IPS DF 4.7 (cell line): ENCODE data around the gene ZSWIM9.

Experiments used
- DNase-seq: peaks from one replicate; pipeline ENCODE4 v3.0.0-alpha.2; 2013; ENCODE audit warnings: low spot score; ENCODE audit errors: extremely low read depth

ZSWIM9 gene

DNA sequence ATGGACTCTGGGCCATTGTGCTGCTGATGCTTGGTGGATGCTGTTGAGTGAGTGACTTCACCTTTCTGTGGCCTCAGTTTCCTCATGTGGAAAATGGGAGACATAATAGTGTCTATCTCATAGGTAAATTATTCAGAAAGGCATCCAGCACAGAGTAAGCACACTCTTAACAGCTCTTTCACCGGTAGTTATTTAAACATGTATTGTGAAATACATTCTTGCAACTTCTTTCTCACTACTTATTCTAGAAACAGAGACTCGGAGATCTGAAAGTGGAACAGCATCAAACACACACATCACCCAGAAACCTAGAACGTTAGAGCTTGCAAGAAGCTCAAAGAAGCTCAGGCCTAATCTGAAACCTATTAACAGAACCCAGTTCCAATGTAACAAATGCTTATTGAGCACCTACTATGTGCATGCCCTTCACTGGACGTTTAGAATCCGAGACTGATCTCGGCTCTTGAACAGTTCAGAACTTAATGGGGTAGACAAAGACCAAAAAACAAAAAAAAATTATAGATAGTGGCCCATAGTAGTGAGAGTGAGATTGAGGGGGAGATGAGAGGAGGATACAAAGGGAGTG, 4.1 kb downstream of the ZSWIM9 start:
- no peak for DNase-seq

DNA sequence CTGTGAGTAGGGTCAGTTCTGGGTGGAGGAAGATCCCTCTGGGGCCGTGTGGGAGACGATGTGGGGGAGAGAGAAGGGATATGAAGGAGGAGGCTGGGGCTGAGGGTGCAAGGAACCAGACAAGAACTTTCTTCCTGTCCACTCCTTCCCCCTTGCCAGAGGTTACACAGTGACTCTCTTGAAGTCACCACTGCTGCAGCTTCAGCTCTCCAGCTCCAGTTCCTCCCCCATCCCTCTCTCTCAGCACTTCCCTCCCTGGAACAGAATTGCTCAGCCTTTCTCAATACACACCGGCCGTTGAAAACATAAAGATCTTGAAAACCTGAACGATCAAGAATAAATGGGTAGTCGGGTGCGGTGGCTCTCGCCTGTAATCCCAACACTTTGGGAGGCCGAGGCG, 5.1 kb downstream of the ZSWIM9 start:
- DNase-seq: no peak

DNA sequence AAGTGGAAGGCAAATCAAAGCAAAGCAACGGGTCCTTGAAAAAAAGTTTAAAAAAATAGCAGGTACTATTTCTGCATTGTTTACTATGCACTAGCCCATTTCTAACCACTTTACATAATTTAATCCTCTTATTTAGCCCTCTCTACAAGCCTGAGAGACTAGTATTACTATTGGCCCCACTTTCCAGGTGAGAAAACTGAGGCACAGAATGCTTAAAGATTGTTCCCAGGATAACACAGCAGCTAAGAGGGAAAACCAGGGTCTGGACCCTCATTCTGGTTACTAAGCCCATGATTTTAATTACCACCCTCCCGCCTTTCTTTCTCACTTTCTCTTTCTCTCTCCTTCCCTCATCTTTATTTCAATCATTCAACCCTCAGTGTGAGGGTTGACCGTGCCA, 5.7 kb downstream of the ZSWIM9 start:
- DNase-seq: no peak

DNA sequence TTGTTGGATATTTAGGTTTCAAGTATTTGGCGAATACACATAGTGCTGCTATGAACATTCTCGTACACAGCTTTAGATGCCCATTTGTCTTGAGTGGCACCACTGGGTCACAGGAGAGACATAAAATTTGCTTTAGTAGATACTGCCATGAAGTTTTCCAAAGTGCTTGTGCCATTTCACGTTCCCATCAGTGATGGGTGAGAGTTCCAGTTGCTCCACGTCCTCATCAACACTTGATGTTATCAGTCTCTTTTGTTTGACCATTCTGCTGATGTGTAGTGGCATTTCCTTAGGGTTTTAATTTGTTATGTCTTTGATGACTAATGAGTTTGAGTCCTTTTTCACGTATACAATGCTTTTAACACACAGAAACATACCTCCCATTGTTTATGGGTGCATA, 11.0 kb downstream of the ZSWIM9 start:
- no peak for DNase-seq

DNA sequence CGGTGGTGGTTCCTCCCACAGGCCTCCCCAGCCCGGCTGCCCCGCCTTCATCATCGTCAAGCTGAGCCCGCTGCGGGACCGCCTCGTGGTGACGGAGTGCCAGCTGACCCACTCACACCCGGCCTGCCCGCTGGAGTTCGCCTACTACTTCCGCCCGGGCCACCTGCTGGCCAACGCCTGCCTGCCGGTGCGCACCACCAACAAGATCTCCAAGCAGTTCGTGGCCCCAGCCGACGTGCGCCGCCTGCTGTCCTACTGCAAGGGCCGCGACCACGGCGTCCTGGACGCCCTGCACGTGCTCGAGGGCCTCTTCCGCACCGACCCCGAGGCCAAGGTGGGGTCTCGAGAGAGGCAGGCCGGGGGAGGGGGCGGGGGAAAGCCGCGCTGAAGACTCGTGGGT, 12.0 kb downstream of the ZSWIM9 start:
- DNase-seq: no peak

DNA sequence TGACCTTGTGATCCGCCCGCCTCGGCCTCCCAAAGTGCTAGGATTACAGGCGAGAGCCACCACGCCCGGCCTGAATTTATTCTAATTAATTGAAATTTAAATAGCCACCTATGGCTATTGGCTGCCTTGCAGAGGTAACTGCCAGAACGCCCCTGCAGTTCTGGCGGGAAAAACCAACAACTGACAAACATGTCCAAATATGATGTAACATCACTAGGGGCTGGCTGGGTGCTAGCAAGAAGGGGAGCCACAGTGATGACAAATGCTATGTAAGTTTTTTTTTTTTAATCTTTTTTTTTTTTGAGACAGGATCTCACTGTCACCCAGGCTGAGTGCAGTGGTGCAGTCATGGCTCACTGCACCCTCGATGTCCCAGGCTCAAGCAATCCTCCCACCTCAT, 12.9 kb downstream of the ZSWIM9 start:
- no peak for DNase-seq

DNA sequence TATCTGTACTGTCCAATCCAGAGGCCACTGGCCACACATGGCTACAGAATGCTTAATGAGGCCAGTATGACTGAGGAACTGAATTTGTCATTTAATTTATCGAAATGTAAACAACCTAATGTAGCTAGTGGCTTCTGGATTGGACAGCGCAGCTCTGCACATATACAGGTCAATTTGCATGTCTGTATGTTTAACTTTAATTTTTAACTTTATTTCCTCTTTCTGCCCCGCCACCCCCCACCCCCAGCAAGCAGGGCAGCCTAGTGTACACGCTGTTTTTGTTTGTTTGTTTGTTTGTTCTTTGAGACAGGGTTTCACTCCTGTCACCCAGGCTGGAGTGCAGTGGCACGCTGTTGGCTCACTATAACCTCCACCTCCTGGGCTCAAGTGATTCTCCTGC, 15.5 kb downstream of the ZSWIM9 start:
- DNase-seq: no peak

DNA sequence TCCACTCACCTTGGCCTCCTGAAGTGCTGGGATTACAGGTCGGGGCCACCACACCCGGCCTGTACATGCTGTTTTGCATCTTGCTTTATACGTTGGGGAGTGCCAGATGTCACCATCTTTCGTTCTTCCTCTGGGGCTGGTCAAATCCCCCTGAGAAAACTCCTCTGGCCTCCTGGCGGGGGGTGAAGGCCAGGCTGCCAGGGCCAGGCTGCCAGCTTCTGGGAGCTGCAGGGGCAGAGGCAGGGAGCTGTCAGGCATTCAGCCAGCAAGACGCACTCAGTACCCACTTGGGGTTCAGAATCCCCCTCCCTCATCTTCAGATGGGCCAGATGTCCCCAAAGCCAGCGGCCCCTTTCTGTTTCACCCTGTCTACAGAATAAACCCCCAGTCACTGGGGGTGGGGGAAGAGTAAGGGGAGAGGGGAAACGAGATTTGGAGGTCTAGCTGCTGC, 16.1 kb downstream of the ZSWIM9 start:
- DNase-seq: no peak

DNA sequence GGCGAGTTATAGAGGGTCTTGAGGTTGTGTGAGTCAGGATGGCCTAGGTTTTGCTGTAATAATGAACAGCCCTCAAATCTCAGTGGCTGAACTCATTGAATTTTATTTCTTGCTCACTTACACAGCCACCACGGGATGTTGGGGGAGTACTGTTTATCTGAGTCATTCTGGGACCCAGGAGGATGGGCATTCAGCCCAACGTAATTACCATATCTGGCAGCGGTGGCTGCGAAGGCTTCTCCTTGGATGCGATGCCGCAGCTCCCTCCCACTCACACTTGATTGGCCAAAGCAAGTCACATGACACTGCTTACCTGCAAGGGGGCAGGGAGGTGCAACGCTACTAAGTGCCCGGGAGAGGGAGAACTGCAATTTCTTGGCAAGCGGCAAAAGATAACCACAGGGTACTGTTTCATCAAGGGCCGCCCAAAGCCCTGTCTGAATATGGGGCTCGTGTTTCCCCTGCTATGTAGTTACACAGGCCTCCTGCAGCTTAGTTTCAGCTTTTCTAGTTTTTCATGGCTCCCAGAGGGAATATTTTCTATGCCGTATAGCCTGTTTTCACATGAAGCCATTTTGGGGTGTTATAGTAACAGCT, 19.9 kb downstream of the ZSWIM9 start:
- DNase-seq: peak; percentile 98

DNA sequence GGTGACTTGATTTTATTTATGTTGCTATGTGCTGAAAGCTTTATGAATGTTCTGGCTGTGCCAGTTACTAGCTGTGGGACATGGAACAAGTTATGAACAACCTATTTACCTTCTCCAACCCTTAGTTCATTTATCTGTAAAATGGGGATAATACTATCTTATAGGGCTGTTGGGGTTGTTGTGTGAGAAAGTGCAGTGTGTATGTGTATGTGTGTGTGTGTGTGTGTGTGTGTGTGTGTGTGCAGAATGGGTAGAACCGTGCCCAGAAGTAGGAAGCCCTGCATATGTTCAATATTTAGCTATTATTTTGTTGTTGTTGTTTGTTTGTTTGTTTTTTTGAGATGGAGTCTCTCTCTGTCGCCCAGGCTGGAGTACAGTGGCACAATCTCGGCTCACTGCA, 20.4 kb downstream of the ZSWIM9 start:
- no peak for DNase-seq

DNA sequence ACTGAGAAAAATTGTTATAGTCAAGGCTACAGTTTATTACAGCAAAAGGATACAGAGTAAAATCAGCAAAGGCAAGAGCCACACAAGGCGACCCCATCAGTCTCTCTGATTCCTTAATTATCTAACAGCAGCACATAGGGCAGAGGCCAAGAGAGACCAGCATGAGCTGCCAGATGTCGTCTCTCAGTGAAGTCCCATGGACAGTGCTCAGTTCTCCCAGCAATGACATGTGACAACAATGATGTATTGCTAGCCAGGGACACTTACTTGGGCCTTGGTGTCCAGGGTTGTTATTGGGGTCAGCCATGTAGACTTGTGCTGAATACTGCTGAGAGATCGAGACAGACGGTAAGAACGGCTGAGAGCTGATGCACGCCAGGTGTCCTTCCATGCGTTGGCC, 22.3 kb downstream of the ZSWIM9 start:
- DNase-seq: no peak

DNA sequence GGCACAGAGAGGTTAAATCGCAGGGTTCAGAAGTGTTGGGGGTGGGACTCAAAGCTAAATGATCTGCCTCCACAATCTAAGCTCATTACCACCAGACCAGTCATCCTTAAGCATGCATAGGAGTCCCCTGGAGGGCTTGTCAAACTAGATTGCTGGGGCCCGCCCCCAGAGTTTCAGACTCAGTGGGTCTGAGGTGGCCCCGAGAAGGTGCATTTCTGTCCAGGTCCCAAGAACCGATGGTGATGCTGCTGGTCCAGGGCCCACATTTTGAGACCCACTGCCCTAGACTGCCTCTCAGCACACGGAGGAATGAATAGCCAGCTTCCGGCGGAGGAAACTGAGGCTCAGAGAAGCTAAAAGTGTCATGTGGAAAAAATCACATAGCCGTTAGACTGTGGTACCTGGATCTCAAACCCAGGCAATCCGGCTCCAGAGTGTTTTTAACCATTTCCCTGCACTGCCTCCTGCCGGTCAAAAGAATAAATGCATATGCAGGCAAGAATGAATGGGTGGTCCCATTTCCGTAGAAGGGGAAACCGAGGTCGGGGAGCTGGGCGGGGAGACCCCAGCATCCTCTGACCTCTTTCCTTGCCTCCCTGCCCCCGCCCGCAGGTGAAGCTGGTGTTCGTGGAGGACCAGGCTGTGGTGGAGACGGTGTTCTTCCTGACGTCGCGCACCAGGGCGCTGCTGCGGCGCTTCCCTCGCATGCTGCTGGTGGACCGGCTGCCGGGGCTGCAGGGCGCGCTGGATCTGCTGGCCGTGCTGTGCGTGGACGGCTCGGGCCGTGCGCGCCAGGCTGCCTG, 23.8 kb downstream of the ZSWIM9 start:
- DNase-seq: no peak

DNA sequence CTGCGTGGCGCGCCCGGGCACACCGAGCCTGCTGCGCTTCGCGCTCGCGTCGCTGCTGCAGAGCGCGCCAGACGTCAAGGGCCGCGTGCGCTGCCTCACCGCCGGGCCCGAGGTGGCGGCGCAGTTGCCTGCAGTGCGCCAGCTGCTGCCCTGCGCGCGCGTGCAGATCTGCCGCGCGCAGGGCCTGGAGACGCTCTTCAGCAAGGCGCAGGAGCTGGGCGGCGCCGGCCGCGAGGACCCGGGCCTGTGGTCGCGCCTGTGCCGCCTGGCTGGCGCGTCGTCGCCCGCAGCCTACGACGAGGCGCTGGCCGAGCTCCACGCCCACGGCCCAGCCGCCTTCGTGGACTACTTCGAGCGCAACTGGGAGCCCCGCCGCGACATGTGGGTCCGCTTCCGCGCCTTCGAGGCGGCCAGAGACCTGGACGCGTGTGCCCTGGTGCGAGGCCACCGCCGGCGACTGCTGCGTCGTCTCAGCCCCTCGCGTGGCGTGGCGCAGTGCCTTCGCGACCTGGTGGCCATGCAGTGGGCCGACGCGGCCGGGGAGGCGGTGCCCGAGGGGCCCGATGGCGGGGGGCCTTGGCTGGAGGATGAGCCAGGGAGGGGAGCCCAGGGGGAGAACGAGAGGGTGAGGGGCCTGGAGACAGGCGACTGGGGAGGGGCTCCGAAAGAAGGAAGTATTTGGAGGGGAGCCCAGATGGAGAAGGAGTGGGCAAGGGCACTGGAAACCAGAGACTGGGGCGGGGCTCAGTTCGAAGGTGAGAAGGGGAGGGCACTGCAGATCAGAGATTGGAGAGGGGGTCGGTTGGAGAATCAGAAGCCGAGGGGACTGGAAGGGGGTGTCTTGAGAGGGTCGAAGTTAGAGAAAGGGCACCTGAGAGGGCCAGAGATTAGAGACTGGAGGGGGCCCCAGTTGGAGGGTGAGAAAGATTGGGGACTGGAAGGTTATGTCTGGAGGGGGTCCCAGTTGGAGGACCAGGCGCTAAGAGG, 24.7 kb downstream of the ZSWIM9 start:
- DNase-seq: no peak

DNA sequence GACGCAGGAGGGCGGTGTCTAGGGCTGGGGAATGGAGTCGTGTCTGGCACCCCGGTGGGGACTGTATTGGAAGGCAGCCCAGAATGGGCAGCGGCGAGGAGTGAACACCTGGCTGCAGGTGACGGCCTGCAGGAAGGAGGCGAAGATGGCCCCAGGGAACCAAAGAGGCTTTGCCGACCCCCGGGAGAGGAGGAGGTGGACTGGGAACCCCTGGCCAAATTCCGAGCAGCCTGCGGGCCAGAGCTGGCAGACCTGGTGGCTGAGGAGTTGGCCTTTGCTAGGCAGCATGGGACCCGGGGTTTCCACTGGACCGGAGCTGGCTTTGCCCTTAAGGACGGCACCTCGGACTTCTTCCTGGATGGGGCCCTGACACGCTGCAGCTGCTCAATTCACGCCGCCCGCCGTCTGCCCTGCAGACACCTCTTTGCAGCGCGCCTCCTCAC, 25.9 kb downstream of the ZSWIM9 start:
- DNase-seq: no peak

DNA sequence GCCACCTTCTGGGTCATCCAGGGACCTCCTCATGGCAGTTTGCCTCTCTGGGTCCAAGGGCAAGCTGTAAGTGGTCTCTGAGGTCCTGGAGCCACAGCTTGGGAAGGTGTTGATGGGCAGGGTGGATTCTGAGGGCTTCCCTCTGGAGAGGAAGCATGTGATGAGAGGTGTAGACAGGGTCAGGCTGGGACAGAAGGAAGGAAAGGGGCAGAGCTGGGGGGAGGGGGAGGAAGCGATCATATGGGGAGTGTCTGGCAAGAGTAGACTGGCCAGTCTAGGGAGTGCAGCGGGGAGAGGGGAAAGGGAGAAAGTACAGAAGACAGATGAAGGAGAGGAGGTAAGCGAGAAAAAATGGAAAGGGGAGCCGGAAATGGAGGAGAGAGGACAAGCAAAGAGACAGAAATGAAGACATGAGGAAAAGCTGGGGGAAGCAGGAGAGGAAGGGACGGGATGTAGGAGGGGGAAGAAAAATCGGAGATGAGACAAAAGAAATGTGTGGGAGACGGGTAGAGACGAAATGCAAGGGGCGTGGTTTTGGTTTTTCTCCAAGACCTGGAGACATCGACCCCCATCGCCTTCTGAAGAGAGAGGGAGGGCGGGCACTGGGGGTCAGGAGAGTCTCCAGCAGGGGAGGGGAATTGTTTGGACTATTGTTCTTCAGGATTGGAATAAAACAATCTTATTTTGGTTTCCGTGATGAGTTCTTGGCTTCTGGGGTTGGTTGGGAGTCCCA, 26.6 kb downstream of the ZSWIM9 start:
- no peak for DNase-seq

DNA sequence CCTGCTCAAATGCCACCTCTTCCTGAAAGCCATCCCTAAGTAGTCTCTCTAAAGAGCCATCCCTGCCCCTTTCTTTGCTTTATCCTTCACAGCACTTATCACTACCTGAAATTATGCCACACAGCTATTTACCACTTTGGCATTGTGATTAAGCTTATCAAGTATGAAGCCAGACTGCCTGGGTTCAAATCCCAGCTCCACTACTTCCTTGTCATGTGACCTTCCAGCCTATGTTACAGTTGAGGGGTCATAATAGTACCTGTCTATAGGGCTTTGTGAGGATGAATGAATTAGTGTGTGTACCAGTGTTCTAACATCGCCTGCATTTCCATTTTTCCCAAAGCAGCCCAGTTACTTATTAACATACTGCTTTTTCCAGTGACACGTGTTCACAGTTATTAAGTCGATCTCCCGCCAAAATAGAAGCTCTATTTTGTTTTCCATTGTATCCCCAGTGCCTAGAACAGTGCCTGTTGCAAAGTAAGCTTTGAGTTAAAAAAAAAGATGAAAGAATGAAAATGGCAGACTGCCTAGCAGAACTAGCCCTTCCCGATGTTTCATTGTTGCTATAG, 32.8 kb downstream of the ZSWIM9 start:
- DNase-seq: no peak

DNA sequence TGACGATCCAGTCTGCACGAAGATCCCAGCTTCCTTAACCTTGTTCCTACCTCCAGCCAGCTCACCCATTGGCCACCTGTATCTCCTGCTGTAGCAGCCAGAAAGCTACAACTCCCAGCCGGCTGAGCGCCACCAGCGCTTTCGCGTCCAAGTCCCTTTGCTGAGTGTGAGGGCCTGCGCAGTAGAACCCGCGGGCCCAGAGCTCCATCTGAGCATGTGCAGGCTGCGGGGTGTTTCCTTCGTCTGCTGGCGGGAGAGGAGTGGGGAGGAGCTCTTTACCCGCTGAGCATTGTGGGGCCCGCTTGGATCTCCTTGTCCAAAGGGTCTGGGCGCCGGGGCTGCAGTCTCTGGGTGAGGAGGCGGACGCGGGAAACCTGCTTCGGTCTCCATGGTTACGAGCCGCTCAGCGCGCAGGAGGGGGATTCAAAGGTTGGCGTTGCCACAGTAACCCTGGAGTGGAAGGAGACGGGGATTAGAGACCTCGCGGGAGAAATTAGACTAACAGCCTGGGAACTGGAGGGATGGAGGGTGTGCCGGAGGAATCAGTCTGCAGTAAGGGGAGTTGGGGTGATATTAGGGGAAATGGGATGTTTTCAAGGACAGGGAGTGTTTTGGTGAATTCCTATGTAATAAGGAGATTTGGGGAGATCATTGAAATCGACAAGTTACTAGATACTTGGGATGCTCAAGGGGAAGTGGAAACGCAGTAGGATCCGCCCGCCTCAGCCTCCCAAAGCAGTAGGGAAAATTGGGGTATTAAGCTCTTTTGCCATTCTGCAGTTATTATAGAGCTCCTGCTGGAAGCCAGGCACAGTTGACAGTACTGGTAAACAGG, 33.5 kb downstream of the ZSWIM9 start:
- peak; percentile 92 for DNase-seq

DNA sequence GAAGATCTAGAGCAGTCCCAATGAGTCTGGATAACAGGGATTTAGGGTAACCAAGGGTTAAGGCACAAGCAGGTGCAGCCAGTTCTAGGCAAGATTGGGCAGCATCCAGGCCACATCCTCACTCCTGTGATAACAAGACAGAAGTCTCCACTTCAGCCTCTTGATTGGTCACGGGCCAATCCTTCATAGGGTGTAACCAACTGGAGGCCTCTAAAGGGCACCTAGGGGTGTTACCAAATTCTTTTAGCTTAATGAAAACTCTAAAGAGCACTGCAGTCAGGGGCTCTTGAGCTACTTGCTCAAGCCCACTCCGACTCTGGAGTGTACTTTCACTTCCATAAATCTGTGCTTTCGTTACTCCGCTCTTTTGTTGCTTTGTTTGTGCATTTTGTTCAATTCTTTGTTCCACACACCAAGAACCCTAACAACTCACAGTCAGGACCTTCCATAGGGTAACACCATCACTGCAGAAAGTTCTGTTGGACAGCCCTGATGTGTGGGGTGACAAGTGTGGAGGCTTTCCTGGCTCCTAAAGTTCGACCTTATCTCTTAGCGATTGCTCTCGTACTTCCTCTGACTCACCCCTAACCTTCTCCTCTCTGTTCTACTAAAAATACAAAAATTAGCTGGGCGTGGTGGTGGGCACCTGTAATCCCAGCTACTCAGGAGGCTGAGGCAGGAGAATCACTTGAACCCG, 36.1 kb downstream of the ZSWIM9 start:
- no peak for DNase-seq

DNA sequence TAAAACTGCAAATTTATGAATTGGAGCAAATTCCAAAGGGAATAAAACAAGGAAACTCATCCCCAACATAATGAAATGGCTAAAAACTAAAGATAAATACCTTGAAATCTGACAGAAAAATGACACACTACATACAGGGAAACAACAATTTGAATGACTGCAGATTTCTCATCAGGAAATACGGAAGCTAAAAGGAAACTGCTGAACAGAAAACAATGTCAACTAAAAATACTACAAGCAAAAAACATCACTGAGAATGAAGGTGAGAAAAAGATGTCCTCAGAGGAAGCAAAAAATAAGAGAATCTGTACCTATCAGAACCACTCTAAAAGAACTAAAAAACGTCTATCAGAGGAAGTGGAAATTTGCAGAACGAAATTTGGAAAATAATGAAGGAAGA, 39.5 kb downstream of the ZSWIM9 start:
- no peak for DNase-seq
